ENCODE results near the gene DNAJC5.

DNAJC5 gene

GRCh38 chr20:63856098-63856511 lies 38.8 kb upstream of the DNAJC5 start:
- DNase-seq (ENCODE audit: low read depth in 1 of 2, low spot score in 1 of 2), result no peak
- Histone ChIP-seq H3K4me3 (replicated peaks; ENCODE audit: insufficient read depth, low read length) (no peak overlapping the region), H3K27ac (replicated peaks) (no peak overlapping the region), H3K27me3 (ENCODE audit: insufficient read depth, poor library complexity, severe bottlenecking) (no peaks in the 10 kb centered on the region)
- TF ChIP-seq CTCF (IDR thresholded peaks at IDR 0.05; ENCODE audit: insufficient read depth, low read length) (no peak), REST (IDR thresholded peaks at IDR 0.05; ENCODE audit: insufficient replicate concordance, low read depth) (no peak), SPI1 (IDR thresholded peaks at IDR 0.05; ENCODE audit: borderline replicate concordance, low read depth) (no peak), GABPA (IDR thresholded peaks at IDR 0.05; ENCODE audit: low read depth) (no peak), POLR2AphosphoS5 (IDR thresholded peaks at IDR 0.05; ENCODE audit: low read depth) (no peak)

GRCh38 chr20:63857764-63858392 lies 37.0 kb upstream of the DNAJC5 start:
- Histone ChIP-seq H3K27ac (replicated peaks) (no peak overlapping the region), H3K4me3 (replicated peaks; ENCODE audit: insufficient read depth, low read length) (no peak overlapping the region), H3K27me3 (ENCODE audit: insufficient read depth, poor library complexity, severe bottlenecking) (no peaks in the 10 kb centered on the region)
- 0 out of 2 replicates have a peak, but pooled peaks have one; percentile 7 for TF ChIP-seq POLR2AphosphoS5 (IDR thresholded peaks at IDR 0.05; ENCODE audit: low read depth)
- TF ChIP-seq GABPA (IDR thresholded peaks at IDR 0.05; ENCODE audit: low read depth), result no peak
- no peak for DNase-seq (ENCODE audit: low read depth in 1 of 2, low spot score in 1 of 2)

GRCh38 chr20:63858393-63859165 lies 36.3 kb upstream of the DNAJC5 start:
- Histone ChIP-seq H3K27me3 (ENCODE audit: insufficient read depth, poor library complexity, severe bottlenecking) (no peaks in the 10 kb centered on the region), H3K4me3 (replicated peaks; ENCODE audit: insufficient read depth, low read length) (no peak overlapping the region), H3K27ac (replicated peaks) (no peak overlapping the region)
- DNase-seq (ENCODE audit: low read depth in 1 of 2, low spot score in 1 of 2), result no peak
- TF ChIP-seq POLR2AphosphoS5 (IDR thresholded peaks at IDR 0.05; ENCODE audit: low read depth) (peak; percentile 60), GABPA (IDR thresholded peaks at IDR 0.05; ENCODE audit: low read depth) (no peak), CTCF (IDR thresholded peaks at IDR 0.05; ENCODE audit: insufficient read depth, low read length) (no peak), SPI1 (IDR thresholded peaks at IDR 0.05; ENCODE audit: borderline replicate concordance, low read depth) (no peak), REST (IDR thresholded peaks at IDR 0.05; ENCODE audit: insufficient replicate concordance, low read depth) (no peak)

- H3K27me3 ChIP-seq (ENCODE audit: insufficient read depth, poor library complexity, severe bottlenecking), result no peaks in the 10 kb centered on the region
- H3K27ac ChIP-seq (replicated peaks), result no peak overlapping the region
- no peak overlapping the region for H3K4me3 ChIP-seq (replicated peaks; ENCODE audit: insufficient read depth, low read length)
- TF ChIP-seq REST (IDR thresholded peaks at IDR 0.05; ENCODE audit: insufficient replicate concordance, low read depth) (no peak), CTCF (IDR thresholded peaks at IDR 0.05; ENCODE audit: insufficient read depth, low read length) (peak; percentile 1)
- no peak for DNase-seq (ENCODE audit: low read depth in 1 of 2, low spot score in 1 of 2)
Measured at GRCh38 chr20:63859166-63859699, 35.7 kb upstream of the DNAJC5 start.
